ENCODE measurements around the gene SEMA3A.
"Not testable (repeated sequence)": the region's sequence is repeated elsewhere in the genome, so short reads cannot be mapped to it uniquely, and the experiment has no call there.

The SEMA3A gene

GRCh38 chr7:84194484-84195271 lies at the start of gene SEMA3A:
Gene SEMA3A (minus strand): TSS chr7:84194789. CDS start chr7:84194586, 203 bp downstream.
- DNase-seq (ENCODE audit: low read depth): no peak
- no peak within 1 kb of the TSS for H3K4me3 ChIP-seq (ENCODE audit: low read depth, low read length)
- no peak for TF ChIP-seq CTCF (IDR thresholded peaks at IDR 0.05; ENCODE audit: control insufficient read depth, extremely low read depth, insufficient read depth)

GRCh38 chr7:84243037-84243436 lies 48.4 kb upstream of the SEMA3A start:
- DNase-seq (ENCODE audit: low read depth); H3K4me3 ChIP-seq (ENCODE audit: low read depth, low read length): not testable (repeated sequence)

GRCh38 chr7:84238596-84238995 lies 44.0 kb upstream of the SEMA3A start:
- no peak for DNase-seq (ENCODE audit: low read depth)
- H3K4me3 ChIP-seq (ENCODE audit: low read depth, low read length): no peak overlapping the region
- TF ChIP-seq CTCF (IDR thresholded peaks at IDR 0.05; ENCODE audit: control insufficient read depth, extremely low read depth, insufficient read depth): no peak

DNA sequence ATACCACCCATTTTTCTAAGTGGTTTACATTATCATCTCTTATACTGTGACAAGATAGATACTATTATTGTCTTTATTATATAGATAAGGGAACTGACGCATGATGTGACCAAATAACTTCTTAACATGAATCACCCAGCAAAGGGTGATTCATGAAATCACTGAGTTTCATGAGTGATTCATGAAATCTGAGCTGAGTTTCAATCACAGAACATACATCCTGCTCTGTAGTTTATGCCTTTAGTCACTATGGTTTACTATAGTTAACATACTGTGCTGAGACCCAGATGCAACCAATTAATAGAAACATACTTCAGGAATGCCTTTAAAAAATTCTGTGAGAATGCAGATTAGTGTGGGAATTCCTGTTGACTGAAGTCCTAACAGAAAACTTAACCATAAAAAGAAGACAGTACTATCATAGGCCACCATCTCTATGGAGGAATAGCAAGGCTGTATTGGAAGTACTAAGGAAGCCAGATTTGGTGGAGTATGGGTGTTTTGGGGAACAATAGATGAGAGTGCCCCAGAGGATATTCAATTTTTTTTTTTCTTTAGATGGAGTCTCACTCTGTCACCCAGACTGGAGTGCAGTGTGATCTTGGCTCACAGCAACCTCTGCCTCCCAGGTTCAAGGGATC lies 43.1 kb upstream of the SEMA3A start:
- DNase-seq (ENCODE audit: low read depth): no peak
- no peak for TF ChIP-seq CTCF (IDR thresholded peaks at IDR 0.05; ENCODE audit: control insufficient read depth, extremely low read depth, insufficient read depth)
- no peak overlapping the region for H3K4me3 ChIP-seq (ENCODE audit: low read depth, low read length)

GRCh38 chr7:84236398-84236797 lies 41.8 kb upstream of the SEMA3A start:
- DNase-seq (ENCODE audit: low read depth): no peak
- no peak overlapping the region for H3K4me3 ChIP-seq (ENCODE audit: low read depth, low read length)
- no peak for TF ChIP-seq CTCF (IDR thresholded peaks at IDR 0.05; ENCODE audit: control insufficient read depth, extremely low read depth, insufficient read depth)

DNA sequence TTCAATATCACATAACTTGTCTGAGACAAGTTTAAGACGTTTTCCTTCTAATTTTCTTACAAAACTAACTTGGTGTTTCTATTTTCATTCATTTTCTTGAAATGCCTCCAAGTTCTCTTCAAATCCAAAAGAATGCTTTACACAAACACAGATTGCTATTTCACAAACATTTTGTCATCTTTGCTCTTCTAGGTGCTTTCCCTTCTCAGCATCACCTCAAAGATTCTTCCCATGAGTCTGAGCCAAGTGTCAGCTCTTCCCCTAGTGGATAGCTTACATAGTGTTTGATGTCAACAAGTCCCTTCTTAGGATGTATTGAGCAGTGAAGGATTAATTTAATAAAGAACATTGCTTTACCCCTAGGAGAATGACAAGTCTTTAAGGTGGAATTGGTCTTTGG lies 38.1 kb upstream of the SEMA3A start:
- DNase-seq (ENCODE audit: low read depth): no peak
- no peak for TF ChIP-seq CTCF (IDR thresholded peaks at IDR 0.05; ENCODE audit: control insufficient read depth, extremely low read depth, insufficient read depth)
- H3K4me3 ChIP-seq (ENCODE audit: low read depth, low read length): no peak overlapping the region

DNA sequence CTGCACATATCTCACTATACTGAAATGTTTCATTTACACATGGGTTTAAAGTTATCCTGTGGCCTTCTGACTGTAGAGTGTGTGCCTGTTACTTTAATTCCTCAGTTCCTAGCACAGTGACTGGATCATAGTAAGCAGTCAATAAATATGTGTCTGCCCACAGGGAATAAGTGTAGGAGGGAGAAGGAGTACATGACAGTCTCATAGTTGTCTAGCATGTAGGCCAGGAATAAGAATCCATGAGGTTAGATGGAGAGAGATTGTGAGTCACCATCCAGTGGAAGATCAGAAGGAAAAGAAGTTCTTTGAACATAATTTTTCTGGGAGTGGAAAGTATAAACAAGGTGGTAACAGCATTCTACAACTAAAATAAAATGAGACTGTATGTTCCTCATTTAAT lies 36.6 kb upstream of the SEMA3A start:
- DNase-seq (ENCODE audit: low read depth): no peak
- no peak overlapping the region for H3K4me3 ChIP-seq (ENCODE audit: low read depth, low read length)
- no peak for TF ChIP-seq CTCF (IDR thresholded peaks at IDR 0.05; ENCODE audit: control insufficient read depth, extremely low read depth, insufficient read depth)
